Astrocyte (in vitro differentiated cells and primary cell): ENCODE data around the gene MICAL3. TPM values are rescaled to one million over a fixed set of nuclear protein-coding genes. Genes with fewer than 3 reads are reported as not detected.

Experiments used
- DNase-seq: peaks from one replicate; pipeline ENCODE4 v3.0.0-alpha.2; 2010; ENCODE audit warnings: low read depth
- FAIRE-seq: peaks from 2 replicates; lab custom pipeline; 2011; peaks lifted over from hg19 to GRCh38; lab: Jason Lieb, UNC
- H2AFZ ChIP-seq: 2 replicates; pipeline ENCODE4 v1.6.0; 2012; ENCODE audit warnings: low read depth, low read length, inconsistent platforms
- H3K27ac ChIP-seq: 2 replicates; pipeline ENCODE4 v1.5.1; 2011; ENCODE audit warnings: low read depth, low read length, inconsistent platforms
- H3K27me3 ChIP-seq: 2 replicates; pipeline ENCODE4 v1.6.0; 2011; ENCODE audit warnings: low read length, inconsistent platforms; ENCODE audit not compliant: insufficient read depth
- H3K36me3 ChIP-seq: 2 replicates; pipeline ENCODE4 v1.5.1; 2011; ENCODE audit warnings: low read length, inconsistent platforms; ENCODE audit not compliant: insufficient read depth
- H3K4me1 ChIP-seq: 2 replicates; pipeline ENCODE4 v1.5.1; 2011; ENCODE audit warnings: low read length, inconsistent platforms; ENCODE audit not compliant: insufficient read depth
- H3K4me2 ChIP-seq: 2 replicates; pipeline ENCODE4 v1.6.0; 2012; ENCODE audit warnings: low read length, inconsistent platforms
- H3K4me3 ChIP-seq: 2 replicates; pipeline ENCODE4 v1.5.1; 2011; ENCODE audit warnings: low read depth, mild to moderate bottlenecking, low read length, inconsistent platforms; ENCODE audit not compliant: insufficient read depth
- H3K79me2 ChIP-seq: 2 replicates; pipeline ENCODE4 v1.6.0; 2012; ENCODE audit warnings: mild to moderate bottlenecking, low read length, inconsistent platforms; ENCODE audit not compliant: insufficient read depth
- H3K9ac ChIP-seq: 2 replicates; pipeline ENCODE4 v1.6.0; 2012; ENCODE audit warnings: mild to moderate bottlenecking, low read length, inconsistent platforms
- H3K9me3 ChIP-seq: 2 replicates; pipeline ENCODE4 v1.5.1; 2012; ENCODE audit warnings: low read depth, mild to moderate bottlenecking, low read length, inconsistent platforms; ENCODE audit not compliant: insufficient read depth
- H4K20me1 ChIP-seq: 2 replicates; pipeline ENCODE4 v1.6.0; 2012; ENCODE audit warnings: low read length, inconsistent platforms; ENCODE audit not compliant: insufficient read depth
- H3K27ac Mint-ChIP-seq: one replicate; pipeline ENCODE4 v1.8.0; 2021; ENCODE audit warnings: mild to moderate bottlenecking, mixed read lengths; ENCODE audit not compliant: unreplicated experiment
- H3K27me3 Mint-ChIP-seq: one replicate; pipeline ENCODE4 v1.8.0; 2021; ENCODE audit warnings: low read depth, mixed read lengths; ENCODE audit not compliant: unreplicated experiment
- H3K36me3 Mint-ChIP-seq: one replicate; pipeline ENCODE4 v1.8.0; 2021; ENCODE audit warnings: low read depth, mixed read lengths; ENCODE audit not compliant: unreplicated experiment
- H3K4me1 Mint-ChIP-seq: one replicate; pipeline ENCODE4 v1.8.0; 2021; ENCODE audit warnings: low read depth, mixed read lengths; ENCODE audit not compliant: unreplicated experiment
- H3K4me3 Mint-ChIP-seq: one replicate; pipeline ENCODE4 v1.8.0; 2021; ENCODE audit warnings: mild to moderate bottlenecking, moderate library complexity, mixed read lengths; ENCODE audit not compliant: unreplicated experiment
- H3K9me3 Mint-ChIP-seq: one replicate; pipeline ENCODE4 v1.8.0; 2021; ENCODE audit warnings: mild to moderate bottlenecking, mixed read lengths; ENCODE audit not compliant: unreplicated experiment
- CTCF ChIP-seq: IDR thresholded peaks from 2 replicates; pipeline ENCODE4 v1.5.1; 2011; ENCODE audit warnings: low read depth, mild to moderate bottlenecking, inconsistent platforms, low read length, moderate library complexity; ENCODE audit not compliant: insufficient read depth
- EZH2 ChIP-seq: IDR thresholded peaks from 2 replicates; pipeline ENCODE4 v1.6.1; 2012; ENCODE audit warnings: mild to moderate bottlenecking, low read length, inconsistent platforms; ENCODE audit not compliant: insufficient read depth
- total RNA-seq: library from RNA; stranded (reverse); gene quantifications from 2 replicates; pipeline ENCODE4 v1.2.1, GENCODE V29; 2021

MICAL3 gene
- total RNA-seq, 1 donor from 2014 or later: 113 TPM

- H2AFZ ChIP-seq: no peak overlapping the region
- no peak for DNase-seq
- H3K27me3 ChIP-seq: no peaks in the 10 kb centered on the region
- peaks cover 91% of the 10 kb centered on the region for H4K20me1 ChIP-seq
- Mint-ChIP-seq H3K27ac (no peak overlapping the region), H3K4me3 (no peak overlapping the region), H3K36me3 (peaks cover 5% of the 10 kb centered on the region), H3K4me1 (peaks cover 34% of the 10 kb centered on the region), H3K27me3 (no peaks in the 10 kb centered on the region), H3K9me3 (no peaks in the 10 kb centered on the region)
- H3K79me2 ChIP-seq: peaks cover 85% of the 10 kb centered on the region
- TF ChIP-seq CTCF (no peak), EZH2 (no peak)
- no peaks in the 10 kb centered on the region for H3K9me3 ChIP-seq
- H3K4me2 ChIP-seq: no peak overlapping the region
- H3K36me3 ChIP-seq: no peaks in the 10 kb centered on the region
- H3K27ac ChIP-seq: no peak overlapping the region
- H3K9ac ChIP-seq: no peak overlapping the region
- peaks cover 28% of the 10 kb centered on the region for H3K4me1 ChIP-seq
- FAIRE-seq: no peak
- no peak overlapping the region for H3K4me3 ChIP-seq
These were observed 109.9 kb downstream of the MICAL3 start for GRCh38 chr22:17914474-17914873.

- Histone ChIP-seq H3K9me3 (no peaks in the 10 kb centered on the region), H2AFZ (no peak overlapping the region), H3K79me2 (peaks cover 86% of the 10 kb centered on the region), H3K9ac (no peak overlapping the region), H3K27ac (no peak overlapping the region), H3K4me1 (peaks cover 30% of the 10 kb centered on the region), H3K4me2 (no peak overlapping the region), H3K27me3 (no peaks in the 10 kb centered on the region), H3K36me3 (no peaks in the 10 kb centered on the region), H4K20me1 (peaks cover 91% of the 10 kb centered on the region), H3K4me3 (no peak overlapping the region)
- DNase-seq (no peak), FAIRE-seq (no peak)
- Mint-ChIP-seq H3K4me3 (no peak overlapping the region), H3K9me3 (no peaks in the 10 kb centered on the region), H3K27me3 (no peaks in the 10 kb centered on the region), H3K27ac (no peak overlapping the region), H3K4me1 (peaks cover 37% of the 10 kb centered on the region), H3K36me3 (peaks cover 5% of the 10 kb centered on the region)
- TF ChIP-seq CTCF (no peak), EZH2 (no peak)
These were observed 110.5 kb downstream of the MICAL3 start for GRCh38 chr22:17913801-17914347.

DNA sequence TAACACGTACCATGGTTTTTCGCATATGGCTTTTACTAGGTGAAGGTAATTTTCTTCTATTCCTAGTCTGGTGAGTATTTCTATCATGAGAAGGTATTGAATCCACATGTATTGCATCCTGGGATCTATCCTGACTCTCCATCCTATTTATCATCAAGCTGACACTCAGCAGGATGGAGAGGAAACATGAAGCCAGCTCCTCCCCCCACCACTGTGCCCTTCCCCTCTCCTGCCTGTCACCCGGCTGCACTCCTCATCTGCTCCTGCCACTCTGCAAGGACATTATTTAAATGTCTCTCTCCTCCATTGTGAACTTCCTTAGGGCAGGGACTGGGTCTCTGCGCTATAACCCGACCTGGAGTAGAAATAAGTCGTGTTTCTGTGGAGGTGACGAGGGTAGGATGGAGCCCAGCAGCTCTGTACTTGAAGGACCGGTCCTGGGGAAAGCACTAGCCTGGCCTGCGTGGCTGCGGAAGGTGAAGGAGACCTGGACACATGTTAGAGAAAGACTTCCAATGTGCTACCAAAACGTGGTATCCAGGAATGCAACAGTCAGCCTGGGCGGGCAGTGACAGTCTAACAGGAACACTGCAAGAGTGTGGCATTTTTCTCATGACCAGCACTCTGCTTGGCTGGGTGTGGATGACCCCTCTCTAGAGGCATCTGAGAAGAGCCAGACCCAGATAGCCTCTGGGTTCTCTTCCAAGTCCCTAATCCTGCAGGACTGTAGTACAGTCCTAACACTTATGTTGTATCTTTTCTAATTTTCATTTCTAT is 111.2 kb downstream of the MICAL3 start:
- Histone ChIP-seq H4K20me1 (peaks cover 89% of the 10 kb centered on the region), H3K9me3 (no peaks in the 10 kb centered on the region), H3K79me2 (peaks cover 85% of the 10 kb centered on the region), H2AFZ (no peak overlapping the region), H3K4me3 (no peak overlapping the region), H3K27me3 (no peaks in the 10 kb centered on the region), H3K4me2 (no peak overlapping the region), H3K9ac (no peak overlapping the region), H3K27ac (no peak overlapping the region), H3K36me3 (no peaks in the 10 kb centered on the region), H3K4me1 (peaks cover 26% of the 10 kb centered on the region)
- H3K36me3 Mint-ChIP-seq: peaks cover 5% of the 10 kb centered on the region
- peaks cover 42% of the 10 kb centered on the region for H3K4me1 Mint-ChIP-seq
- no peak overlapping the region for H3K27ac Mint-ChIP-seq
- no peak overlapping the region for H3K4me3 Mint-ChIP-seq
- FAIRE-seq: no peak
- no peaks in the 10 kb centered on the region for H3K27me3 Mint-ChIP-seq
- DNase-seq: no peak
- no peaks in the 10 kb centered on the region for H3K9me3 Mint-ChIP-seq
- TF ChIP-seq CTCF (no peak), EZH2 (no peak)
